BLaER1 treated with 17β-estradiol and CSF1 and Interleukin-3, amounts not matched to agents 10 nM and 100 nM (cell line): ENCODE measurements around the gene LILRA6.
"Not testable (repeated sequence)": the region's sequence is repeated elsewhere in the genome, so short reads cannot be mapped to it uniquely, and the experiment has no call there.

ENCODE experiments used
- H3K27ac ChIP-seq, 11 experiments: shearing (Covaris generic); formaldehyde crosslinking; 2 replicates each; pipeline ENCODE4 v1.8.1; 2022
- H3K27me3 ChIP-seq, 11 experiments: shearing (Covaris generic); formaldehyde crosslinking; 2 replicates each; pipeline ENCODE4 v1.8.1; 2022
- H3K36me3 ChIP-seq, 11 experiments: shearing (Covaris generic); formaldehyde crosslinking; 2 replicates each; pipeline ENCODE4 v1.8.1; 2022
- H3K4me1 ChIP-seq, 10 experiments: shearing (Covaris generic); formaldehyde crosslinking; 2 replicates each; pipeline ENCODE4 v1.8.1; 2022
- H3K4me2 ChIP-seq, 11 experiments: shearing (Covaris generic); formaldehyde crosslinking; 2 replicates each; pipeline ENCODE4 v1.8.1; 2022
- H3K4me3 ChIP-seq, 10 experiments: shearing (Covaris generic); formaldehyde crosslinking; 2 replicates each; pipeline ENCODE4 v1.8.1; 2022
- H3K9ac ChIP-seq, 11 experiments: shearing (Covaris generic); formaldehyde crosslinking; 2 replicates each; pipeline ENCODE4 v1.8.1; 2022
- H3K9me3 ChIP-seq, 11 experiments: shearing (Covaris generic); formaldehyde crosslinking; replicated peaks in 1 of 11; 2 replicates each; pipeline ENCODE4 v1.8.1; 2022
- H4K20me1 ChIP-seq, 11 experiments: shearing (Covaris generic); formaldehyde crosslinking; 2 replicates each; pipeline ENCODE4 v1.8.1; 2022
- Cebpa-rat ChIP-seq, 11 experiments: shearing (Covaris generic); IDR thresholded peaks; 2 replicates each; pipeline ENCODE4 v1.8.1; 2022

LILRA6 gene

GRCh38 chr19:54240372-54241336 is 1.9 kb downstream of the LILRA6 start:
- Histone ChIP-seq H3K4me1 (peaks cover 21 to 85% (median 57%) of the 10 kb centered on the region in 10 experiments), H3K4me3 (peak overlapping the region in 3 of 10 experiments; percentile 41 to 62 (median 60); a peak in 6 of 20 replicates), H3K36me3 (peaks cover 0 to 41% (median 0%) of the 10 kb centered on the region in 11 experiments; a peak in 6 of 22 replicates), H3K4me2 (peak overlapping the region in 5 of 11 experiments; percentile 11 to 97 (median 96); a peak in 7 of 22 replicates), H3K9ac (peak overlapping the region in 3 of 11 experiments; percentile 33 to 76 (median 75); a peak in 5 of 22 replicates), H3K27ac (peak overlapping the region in 1 of 11 experiments; percentile 77; a peak in 4 of 22 replicates)
- H3K27me3 ChIP-seq, H3K9me3 ChIP-seq, H4K20me1 ChIP-seq: not testable (repeated sequence)

DNA sequence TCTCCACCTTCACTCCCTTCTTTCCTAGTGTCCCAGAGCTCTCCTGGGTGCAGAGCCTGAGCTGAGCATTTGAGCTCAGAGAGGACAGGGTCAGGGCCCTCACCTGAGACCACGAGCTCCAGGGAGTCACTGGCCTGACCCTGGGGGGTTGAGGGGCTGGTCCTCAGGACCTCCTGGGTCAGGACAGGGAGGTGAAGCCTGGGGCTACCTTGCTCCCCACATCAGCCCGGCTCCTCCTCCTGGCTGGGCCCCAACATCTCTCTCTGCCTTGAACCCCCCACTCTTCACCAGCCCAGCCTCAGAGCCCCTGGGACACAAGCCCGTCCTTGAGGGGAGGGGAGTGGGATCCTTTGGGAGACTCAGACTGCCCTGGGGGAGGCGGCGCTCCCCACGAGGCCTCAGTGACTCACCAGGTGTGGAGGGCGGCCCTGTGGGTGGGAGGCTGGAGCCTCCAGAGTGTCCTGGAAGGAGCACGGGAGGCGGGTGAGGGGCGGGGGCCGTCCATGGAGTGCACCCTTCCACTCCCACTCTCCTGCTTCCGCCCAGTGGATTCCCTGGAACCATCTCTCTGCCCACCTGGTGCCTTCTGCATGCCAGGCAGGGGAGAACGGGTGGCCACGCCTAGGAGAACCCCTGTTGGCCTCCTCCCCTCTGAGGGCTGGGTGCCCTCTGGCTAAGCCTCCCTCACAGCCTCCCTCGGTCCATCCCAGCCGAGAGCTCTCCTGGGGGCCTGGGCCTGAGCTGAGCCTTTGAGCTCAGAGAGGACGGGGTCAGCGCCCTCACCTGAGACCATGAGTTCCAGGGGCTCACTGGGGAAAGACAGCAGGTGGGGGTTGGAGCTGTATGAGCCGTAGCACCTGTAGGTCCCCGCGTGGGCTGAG is 2.9 kb downstream of the LILRA6 start:
- not testable (repeated sequence) for H3K27me3 ChIP-seq

GRCh38 chr19:54233941-54234340 is 8.6 kb downstream of the LILRA6 start:
- H3K4me2 ChIP-seq, result peak overlapping the region in 1 of 11 experiments; percentile 20; a peak in 1 of 22 replicates
- H3K36me3 ChIP-seq, result peaks cover 0 to 40% (median 0%) of the 10 kb centered on the region in 11 experiments; a peak in 6 of 22 replicates
- H3K9me3 ChIP-seq, result peaks cover 13 to 29% (median 20%) of the 10 kb centered on the region in 11 experiments
- H3K27me3 ChIP-seq, result no peaks in the 10 kb centered on the region
- H4K20me1 ChIP-seq, result no peaks in the 10 kb centered on the region
- no peak overlapping the region for H3K27ac ChIP-seq
- peaks cover 0 to 39% (median 11%) of the 10 kb centered on the region in 10 experiments; a peak in 14 of 20 replicates for H3K4me1 ChIP-seq
- no peak for TF ChIP-seq Cebpa-rat (IDR thresholded peaks at IDR 0.05)
- no peak overlapping the region for H3K4me3 ChIP-seq
- no peak overlapping the region for H3K9ac ChIP-seq

More for the DNA sequence above, 2.9 kb downstream of the LILRA6 start:
- H3K4me2 ChIP-seq, result peak overlapping the region in 7 of 11 experiments; percentile 0 to 97 (median 40); a peak in 10 of 22 replicates
- H4K20me1 ChIP-seq, result not testable (repeated sequence)
- peak overlapping the region in 3 of 10 experiments; percentile 41 to 60 (median 50); a peak in 6 of 20 replicates for H3K4me3 ChIP-seq
- H3K27ac ChIP-seq, result peak overlapping the region in 4 of 11 experiments; percentile 0 to 56 (median 12); a peak in 5 of 22 replicates
- peaks cover 0 to 48% (median 0%) of the 10 kb centered on the region in 11 experiments; a peak in 6 of 22 replicates for H3K36me3 ChIP-seq
- peak overlapping the region in 4 of 11 experiments; percentile 9 to 76 (median 54); a peak in 5 of 22 replicates for H3K9ac ChIP-seq
- peaks cover 13 to 76% (median 47%) of the 10 kb centered on the region in 10 experiments for H3K4me1 ChIP-seq
- H3K9me3 ChIP-seq, result peaks cover 9 to 17% (median 13%) of the 10 kb centered on the region in 11 experiments; a peak in 21 of 22 replicates

GRCh38 chr19:54231077-54231931 is 11.3 kb downstream of the LILRA6 start:
- Histone ChIP-seq H3K4me3 (no peak overlapping the region), H3K27me3 (no peaks in the 10 kb centered on the region), H3K4me1 (peaks cover 0 to 14% (median 0%) of the 10 kb centered on the region in 10 experiments; a peak in 4 of 20 replicates), H3K4me2 (peak overlapping the region in 2 of 11 experiments; percentile 10 to 18; a peak in 3 of 22 replicates), H4K20me1 (no peaks in the 10 kb centered on the region), H3K9ac (no peak overlapping the region), H3K27ac (no peak overlapping the region), H3K9me3 (peaks cover 16 to 40% (median 23%) of the 10 kb centered on the region in 11 experiments), H3K36me3 (peaks cover 0 to 14% (median 0%) of the 10 kb centered on the region in 11 experiments; a peak in 6 of 22 replicates)
- no peak for TF ChIP-seq Cebpa-rat (IDR thresholded peaks at IDR 0.05)

DNA sequence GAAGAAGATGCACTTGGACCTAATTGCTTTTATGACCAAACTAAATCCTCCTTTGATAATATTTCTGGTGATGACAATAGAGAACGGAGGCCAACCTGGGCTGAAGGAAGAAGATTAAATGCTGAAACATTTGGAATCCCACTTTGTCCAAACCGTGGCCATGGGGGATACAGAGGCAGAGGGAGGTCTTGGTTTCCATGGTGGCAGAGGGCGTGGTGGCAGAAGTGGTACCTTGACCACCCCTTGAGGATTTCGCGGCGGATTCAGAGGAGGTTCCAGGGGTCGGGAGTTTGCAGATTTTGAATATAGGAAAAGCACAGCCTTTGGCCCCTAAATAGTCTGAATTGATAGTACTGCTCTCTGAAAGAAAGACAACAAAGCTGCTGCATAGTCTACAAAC is 12.6 kb downstream of the LILRA6 start:
- H3K36me3 ChIP-seq, result peaks cover 0 to 1% (median 0%) of the 10 kb centered on the region in 11 experiments; a peak in 2 of 22 replicates
- H3K4me2 ChIP-seq, result no peak overlapping the region
- no peaks in the 10 kb centered on the region for H4K20me1 ChIP-seq
- no peak overlapping the region for H3K4me3 ChIP-seq
- H3K4me1 ChIP-seq, result peaks cover 0 to 15% (median 0%) of the 10 kb centered on the region in 10 experiments; a peak in 6 of 20 replicates
- peaks cover 4 to 28% (median 14%) of the 10 kb centered on the region in 11 experiments; a peak in 21 of 22 replicates for H3K9me3 ChIP-seq
- no peak for TF ChIP-seq Cebpa-rat (IDR thresholded peaks at IDR 0.05)
- no peak overlapping the region for H3K9ac ChIP-seq
- H3K27ac ChIP-seq, result no peak overlapping the region
- H3K27me3 ChIP-seq, result no peaks in the 10 kb centered on the region

DNA sequence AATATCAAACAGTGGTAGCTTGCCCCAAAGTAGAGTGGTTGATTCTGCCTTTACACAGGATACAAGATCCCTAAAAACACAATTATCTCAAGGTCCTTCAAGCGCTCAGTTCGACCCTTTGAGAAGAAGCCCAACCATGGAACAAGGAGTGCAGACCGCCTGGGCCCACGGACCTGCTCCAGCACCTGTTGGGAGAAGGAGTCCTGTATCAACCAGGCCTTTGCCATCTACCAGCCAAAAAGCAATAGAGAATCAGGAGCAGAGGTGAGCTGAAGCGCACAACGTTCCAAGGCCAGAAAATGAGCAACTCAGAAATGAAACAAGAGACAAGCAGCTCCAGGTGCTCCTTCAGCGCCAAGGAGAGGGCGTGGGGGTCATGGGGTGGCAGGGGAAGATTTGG is 13.4 kb downstream of the LILRA6 start:
- peaks cover 0 to 22% (median 8%) of the 10 kb centered on the region in 11 experiments; a peak in 13 of 22 replicates for H3K9me3 ChIP-seq
- no peak overlapping the region for H3K27ac ChIP-seq
- H4K20me1 ChIP-seq, result no peaks in the 10 kb centered on the region
- no peak for TF ChIP-seq Cebpa-rat (IDR thresholded peaks at IDR 0.05)
- no peak overlapping the region for H3K4me2 ChIP-seq
- no peak overlapping the region for H3K4me3 ChIP-seq
- H3K36me3 ChIP-seq, result no peaks in the 10 kb centered on the region
- H3K4me1 ChIP-seq, result peaks cover 0 to 21% (median 0%) of the 10 kb centered on the region in 10 experiments; a peak in 7 of 20 replicates
- H3K9ac ChIP-seq, result no peak overlapping the region
- no peaks in the 10 kb centered on the region for H3K27me3 ChIP-seq

- peaks cover 13 to 38% (median 22%) of the 10 kb centered on the region in 10 experiments for H3K4me1 ChIP-seq
- H3K36me3 ChIP-seq, H3K9ac ChIP-seq, H3K27me3 ChIP-seq, H3K4me3 ChIP-seq, H4K20me1 ChIP-seq, H3K27ac ChIP-seq: not testable (repeated sequence)
- H3K4me2 ChIP-seq, result peak overlapping the region in 3 of 11 experiments; percentile 26 to 38 (median 29); a peak in 2 of 22 replicates
- peaks cover 0 to 17% (median 8%) of the 10 kb centered on the region in 11 experiments; a peak in 11 of 22 replicates for H3K9me3 ChIP-seq
Measured at GRCh38 chr19:54224619-54225018, 18.0 kb downstream of the LILRA6 start.

DNA sequence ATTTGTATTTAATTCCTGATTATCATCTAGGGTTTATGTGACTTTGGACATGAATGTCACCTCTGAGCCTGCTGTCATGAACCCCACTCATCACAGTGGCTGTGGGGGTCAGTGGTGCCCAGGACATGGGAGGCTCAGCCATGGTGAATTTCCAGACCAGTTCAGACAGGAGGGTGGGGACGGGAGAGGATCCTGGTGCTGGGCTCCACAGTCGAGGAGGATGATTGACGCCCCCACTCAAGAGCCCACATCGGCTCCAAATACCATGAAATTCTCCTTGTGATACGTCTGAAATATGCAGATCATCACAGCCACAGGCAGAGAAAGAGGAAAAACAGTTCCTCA is 18.7 kb downstream of the LILRA6 start:
- not testable (repeated sequence) for H3K27me3 ChIP-seq, H4K20me1 ChIP-seq, H3K36me3 ChIP-seq, H3K4me3 ChIP-seq
- Histone ChIP-seq H3K4me1 (peaks cover 13 to 45% (median 22%) of the 10 kb centered on the region in 10 experiments), H3K27ac (peak overlapping the region in 6 of 11 experiments; percentile 12 to 84 (median 76); a peak in 10 of 22 replicates), H3K9ac (peak overlapping the region in 2 of 11 experiments; percentile 77 to 84; a peak in 3 of 22 replicates), H3K4me2 (peak overlapping the region in 10 of 11 experiments; percentile 65 to 99 (median 82); a peak in 18 of 22 replicates), H3K9me3 (peaks cover 0 to 12% (median 7%) of the 10 kb centered on the region in 11 experiments; a peak in 11 of 22 replicates)

DNA sequence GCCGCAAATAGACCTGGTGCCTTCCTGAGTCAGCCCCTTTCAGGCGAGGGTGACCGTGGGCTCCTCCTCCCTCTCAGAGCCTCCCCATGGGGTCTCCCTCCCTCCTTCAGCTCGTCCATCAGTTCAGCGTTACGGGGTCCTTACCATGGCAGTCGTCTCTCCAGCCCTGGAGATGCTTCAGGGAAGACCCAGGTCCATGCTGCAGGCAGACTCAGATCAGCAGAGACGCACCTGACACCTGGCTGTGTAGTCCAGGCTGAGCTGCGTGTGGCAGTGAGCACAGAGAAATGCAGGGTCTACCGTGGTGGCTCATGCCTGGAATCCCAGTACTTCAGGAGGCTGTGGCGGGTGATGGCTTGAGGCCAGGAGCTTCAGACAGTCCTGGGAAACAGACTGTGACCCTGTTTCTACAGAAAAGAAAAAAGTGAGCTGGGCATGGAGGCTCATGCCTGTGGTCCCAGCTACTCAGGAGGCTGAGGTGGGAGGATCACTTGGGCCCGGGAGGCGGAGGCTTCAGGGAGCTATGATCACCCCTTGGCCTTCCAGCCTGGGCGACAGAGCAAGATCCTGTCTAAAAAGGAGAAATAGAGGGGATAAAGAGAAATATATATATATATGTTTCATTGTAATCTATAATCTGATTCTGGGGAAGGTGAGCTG is 19.2 kb downstream of the LILRA6 start:
- H3K9me3 ChIP-seq, H3K27me3 ChIP-seq: not testable (repeated sequence)
- H3K4me3 ChIP-seq, result peak overlapping the region in 5 of 10 experiments; percentile 5 to 73 (median 66); a peak in 9 of 20 replicates
- H3K27ac ChIP-seq, result peak overlapping the region in 9 of 11 experiments; percentile 9 to 84 (median 72); a peak in 14 of 22 replicates
- peaks cover 8 to 14% (median 12%) of the 10 kb centered on the region in 11 experiments; a peak in 20 of 22 replicates for H3K36me3 ChIP-seq
- H3K9ac ChIP-seq, result peak overlapping the region in 10 of 11 experiments; percentile 20 to 84 (median 56); a peak in 13 of 22 replicates
- peaks cover 0 to 14% (median 5%) of the 10 kb centered on the region in 11 experiments; a peak in 8 of 22 replicates for H4K20me1 ChIP-seq
- peaks cover 13 to 50% (median 22%) of the 10 kb centered on the region in 10 experiments for H3K4me1 ChIP-seq
- peak overlapping the region; percentile 42 to 99 (median 81) for H3K4me2 ChIP-seq
